MG63 (cell line): ENCODE measurements around the gene LDLRAD4. TPM values are rescaled to one million over a fixed set of nuclear protein-coding genes. Genes with fewer than 3 reads are reported as not detected.

ENCODE experiments used
- DNase-seq: peaks from one replicate; pipeline ENCODE4 v3.0.0-alpha.2; 2020
- H3K27me3 ChIP-seq: fragments of 250-450 bp; sonication (Bioruptor Pico); 2 replicates; pipeline ENCODE4 v1.5.1; 2020; ENCODE audit warnings: mild to moderate bottlenecking, moderate library complexity
- H3K36me3 ChIP-seq: fragments of 250-450 bp; sonication (Bioruptor Pico); 2 replicates; pipeline ENCODE4 v1.5.1; 2020; ENCODE audit warnings: mild to moderate bottlenecking, moderate library complexity
- H3K4me3 ChIP-seq: fragments of 250-450 bp; sonication (Bioruptor Pico); 2 replicates; pipeline ENCODE4 v1.5.1; 2020; ENCODE audit warnings: mild to moderate bottlenecking, moderate library complexity
- H3K9me3 ChIP-seq: fragments of 250-450 bp; sonication (Bioruptor Pico); 2 replicates; pipeline ENCODE4 v1.5.1; 2020; ENCODE audit warnings: mild to moderate bottlenecking, moderate library complexity
- total RNA-seq: library from RNA; depleted of rRNA; stranded (reverse); fragments of >200 nt; shearing (Covaris generic); gene quantifications from 2 replicates; pipeline ENCODE4 v1.2.3, GENCODE V29; 2014; ENCODE audit warnings: low replicate concordance

LDLRAD4 gene
- total RNA-seq, 1 experiment from 2014 or later, result 0.36 TPM

DNA sequence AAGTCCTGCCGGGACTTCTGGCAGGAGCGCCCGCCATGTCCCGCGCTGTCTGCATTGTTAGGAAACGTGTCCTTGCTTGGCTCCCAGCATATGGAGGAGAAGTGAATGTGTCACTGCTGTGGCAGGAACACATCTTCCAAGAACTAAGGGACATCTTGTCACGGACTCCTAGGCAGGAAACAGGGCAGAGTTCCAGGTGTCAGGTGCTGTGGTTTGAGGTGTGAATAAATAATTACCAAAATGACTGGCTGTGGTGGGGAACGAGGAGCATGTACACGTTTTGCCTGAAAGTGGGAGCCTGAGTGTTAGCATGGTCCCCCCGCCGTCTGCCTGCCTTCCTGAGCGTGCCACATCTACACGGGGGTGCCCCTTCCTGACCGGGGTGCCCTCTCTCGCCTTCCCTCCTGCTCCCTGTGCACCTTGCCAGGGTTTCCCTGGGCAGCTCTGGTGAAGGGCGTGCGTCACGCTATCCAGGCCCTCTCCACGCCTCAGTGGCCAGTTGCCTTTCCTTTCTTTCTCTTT lies 237.5 kb downstream of the LDLRAD4 start:
- Histone ChIP-seq H3K36me3 (no peaks in the 10 kb centered on the region), H3K4me3 (no peak overlapping the region), H3K9me3 (no peaks in the 10 kb centered on the region), H3K27me3 (no peaks in the 10 kb centered on the region)
- DNase-seq, result no peak

DNA sequence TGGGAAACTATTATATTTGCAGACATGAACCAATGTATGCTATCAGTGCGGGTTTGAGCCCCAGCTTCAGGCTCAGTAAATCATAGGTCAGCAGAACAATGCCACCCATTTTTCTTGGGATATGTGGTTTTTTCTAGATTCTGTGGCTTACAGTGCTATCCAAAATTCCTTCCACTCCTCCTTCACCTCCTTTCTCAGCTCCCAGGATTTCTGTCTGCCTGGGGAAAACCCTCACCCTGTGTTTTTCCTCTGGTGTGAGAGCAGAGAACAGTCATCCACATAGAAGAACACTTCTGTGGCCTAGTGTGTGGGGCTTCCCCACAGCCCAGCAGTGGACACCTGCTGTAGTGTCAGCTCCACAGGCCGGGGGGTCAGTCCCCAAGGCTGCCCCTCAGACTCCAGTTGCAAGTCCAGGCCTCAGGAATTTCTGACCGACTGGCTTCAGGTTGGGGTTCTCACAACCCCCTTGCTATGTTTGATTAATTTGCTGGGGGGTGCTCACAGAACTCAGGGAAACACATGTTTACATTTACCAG lies 238.2 kb downstream of the LDLRAD4 start:
- H3K4me3 ChIP-seq, result no peak overlapping the region
- H3K36me3 ChIP-seq, result no peaks in the 10 kb centered on the region
- H3K27me3 ChIP-seq, result no peaks in the 10 kb centered on the region
- no peak for DNase-seq
- H3K9me3 ChIP-seq, result no peaks in the 10 kb centered on the region

DNA sequence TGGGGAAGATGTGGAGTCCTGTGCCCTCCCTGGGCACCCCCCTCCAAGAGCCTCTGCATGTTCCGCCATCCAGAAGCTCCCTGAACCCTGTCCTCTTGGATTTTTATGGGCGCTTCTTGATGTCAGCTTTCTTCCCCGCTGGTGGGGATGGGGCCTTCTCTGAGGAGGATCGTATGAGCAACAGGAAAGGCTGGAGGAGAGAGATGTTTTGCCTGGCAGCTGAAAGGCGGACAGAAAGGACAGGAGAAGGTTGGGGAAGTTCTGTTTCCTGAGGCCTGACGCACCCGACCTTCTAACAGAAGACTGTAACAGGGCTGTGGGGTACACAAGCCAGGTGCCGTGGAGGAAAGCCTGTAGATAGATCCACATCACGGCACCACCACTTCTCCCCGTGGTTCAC lies 238.8 kb downstream of the LDLRAD4 start:
- Histone ChIP-seq H3K27me3 (no peaks in the 10 kb centered on the region), H3K9me3 (no peaks in the 10 kb centered on the region), H3K4me3 (no peak overlapping the region), H3K36me3 (no peaks in the 10 kb centered on the region)
- no peak for DNase-seq

DNA sequence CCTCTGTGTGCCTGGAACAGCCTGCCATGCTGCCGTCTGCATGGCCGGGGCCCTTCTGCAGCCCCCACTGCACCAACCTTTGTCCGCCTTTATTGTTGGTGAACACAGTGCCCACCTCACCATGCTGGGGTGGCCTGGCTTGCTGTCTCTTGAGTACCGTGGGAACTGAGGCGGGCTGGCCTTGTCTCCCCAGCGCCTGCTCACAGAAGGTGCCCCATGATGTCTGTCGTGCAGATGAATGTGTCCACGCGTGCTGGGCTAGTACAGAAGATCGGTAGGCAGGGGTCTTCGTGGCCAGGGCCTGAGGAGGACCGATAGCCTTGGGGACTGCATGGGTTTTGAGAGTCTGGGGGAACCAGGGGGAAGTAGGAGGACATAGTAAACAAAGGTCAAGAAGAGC lies 242.4 kb downstream of the LDLRAD4 start:
- no peaks in the 10 kb centered on the region for H3K36me3 ChIP-seq
- DNase-seq, result no peak
- no peaks in the 10 kb centered on the region for H3K9me3 ChIP-seq
- H3K27me3 ChIP-seq, result no peaks in the 10 kb centered on the region
- no peak overlapping the region for H3K4me3 ChIP-seq

DNA sequence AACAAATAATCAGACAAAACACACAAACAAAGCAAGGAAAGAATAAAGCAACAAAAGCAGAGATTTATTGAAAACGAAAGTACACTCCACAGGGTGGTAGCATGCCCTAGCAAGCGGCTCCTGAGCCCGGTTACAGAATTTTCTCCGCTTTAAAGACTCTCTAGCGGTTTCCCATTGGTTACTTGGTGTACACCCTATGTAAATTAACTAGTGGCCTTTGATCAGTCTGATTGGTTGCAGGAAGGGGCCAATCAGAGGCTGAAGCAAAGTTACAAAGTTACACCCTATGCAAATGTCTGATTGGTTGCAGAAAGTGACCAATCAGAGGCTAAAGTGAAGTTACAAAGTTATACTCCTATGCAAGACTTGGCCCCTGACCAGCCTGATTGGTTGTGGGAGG lies 242.9 kb downstream of the LDLRAD4 start:
- H3K9me3 ChIP-seq, result no peaks in the 10 kb centered on the region
- no peak overlapping the region for H3K4me3 ChIP-seq
- H3K36me3 ChIP-seq, result no peaks in the 10 kb centered on the region
- no peaks in the 10 kb centered on the region for H3K27me3 ChIP-seq
- DNase-seq, result no peak

DNA sequence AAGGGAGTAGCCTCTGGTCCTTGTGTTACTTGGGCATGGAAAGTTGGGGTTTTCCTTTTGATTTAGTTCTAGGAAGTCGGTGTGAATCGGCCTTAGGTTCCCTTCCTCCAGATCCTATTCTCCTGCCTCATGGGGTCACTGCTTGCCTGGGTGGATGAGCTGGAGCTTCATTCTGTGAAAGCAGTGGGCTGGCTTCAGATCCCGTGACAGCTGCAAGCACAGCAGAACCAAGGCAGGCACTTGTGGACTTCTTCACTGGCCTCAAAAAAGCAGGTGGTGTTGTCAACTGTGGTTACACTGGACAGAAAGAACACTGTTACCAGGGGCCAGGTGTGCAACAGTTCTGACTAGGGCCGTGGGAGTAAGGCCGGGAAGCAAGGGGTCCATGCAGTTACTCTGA lies 243.4 kb downstream of the LDLRAD4 start:
- H3K9me3 ChIP-seq, result no peaks in the 10 kb centered on the region
- no peak overlapping the region for H3K4me3 ChIP-seq
- no peaks in the 10 kb centered on the region for H3K36me3 ChIP-seq
- DNase-seq, result no peak
- H3K27me3 ChIP-seq, result no peaks in the 10 kb centered on the region

DNA sequence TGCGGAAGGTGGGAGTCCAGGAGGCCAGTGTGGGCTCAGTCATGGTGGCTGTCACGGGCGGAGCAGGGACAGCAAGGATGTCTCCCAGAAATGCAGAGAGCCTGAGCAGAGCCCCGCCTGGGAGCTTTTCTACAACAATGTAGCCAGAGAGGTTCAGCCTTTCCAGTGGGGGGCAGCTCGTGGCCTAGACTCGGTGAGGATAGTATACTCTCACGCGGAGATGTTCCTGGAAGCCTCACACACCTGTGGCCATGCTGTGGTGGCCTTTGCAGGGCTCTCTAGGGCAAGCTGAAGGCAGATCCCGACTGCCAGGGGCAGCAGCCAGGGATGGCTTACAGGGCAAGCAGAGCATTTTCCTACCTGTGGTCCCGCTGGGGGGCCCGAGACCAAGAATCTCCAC lies 244.1 kb downstream of the LDLRAD4 start:
- DNase-seq, result no peak
- Histone ChIP-seq H3K4me3 (no peak overlapping the region), H3K9me3 (no peaks in the 10 kb centered on the region), H3K27me3 (no peaks in the 10 kb centered on the region), H3K36me3 (no peaks in the 10 kb centered on the region)

DNA sequence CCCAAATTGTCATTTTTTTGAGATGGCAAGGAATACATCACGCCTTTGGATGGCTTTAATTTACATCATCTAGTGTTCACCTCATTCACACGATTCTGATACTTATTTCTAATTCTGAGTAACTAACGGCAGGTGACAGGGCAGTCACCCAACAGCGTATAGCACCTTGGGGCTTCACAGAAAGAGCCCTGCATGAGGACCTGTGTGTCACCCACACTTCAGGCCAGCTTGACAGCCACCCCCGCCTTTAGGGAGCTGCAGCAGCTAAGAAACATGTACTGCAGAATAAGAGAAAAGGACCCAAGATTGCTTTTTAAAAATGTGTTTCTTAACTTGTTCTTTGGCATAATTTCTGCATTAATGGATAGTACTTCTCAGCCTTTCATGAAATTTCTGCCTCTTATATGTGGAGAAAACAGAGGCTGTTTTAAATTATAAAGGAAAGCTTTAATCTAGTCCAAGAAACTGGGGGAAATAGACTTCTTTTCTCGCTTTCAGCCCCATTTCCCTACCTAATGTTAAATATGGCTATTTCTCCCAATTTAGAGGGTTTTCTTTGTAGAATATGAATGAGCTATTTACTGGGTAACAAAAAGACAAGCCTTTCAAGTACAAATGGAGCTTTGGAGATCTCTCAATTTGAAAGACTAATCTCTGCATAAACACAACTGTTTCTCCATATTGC lies 245.1 kb downstream of the LDLRAD4 start:
- Histone ChIP-seq H3K27me3 (no peaks in the 10 kb centered on the region), H3K9me3 (no peaks in the 10 kb centered on the region), H3K4me3 (no peak overlapping the region)

DNA sequence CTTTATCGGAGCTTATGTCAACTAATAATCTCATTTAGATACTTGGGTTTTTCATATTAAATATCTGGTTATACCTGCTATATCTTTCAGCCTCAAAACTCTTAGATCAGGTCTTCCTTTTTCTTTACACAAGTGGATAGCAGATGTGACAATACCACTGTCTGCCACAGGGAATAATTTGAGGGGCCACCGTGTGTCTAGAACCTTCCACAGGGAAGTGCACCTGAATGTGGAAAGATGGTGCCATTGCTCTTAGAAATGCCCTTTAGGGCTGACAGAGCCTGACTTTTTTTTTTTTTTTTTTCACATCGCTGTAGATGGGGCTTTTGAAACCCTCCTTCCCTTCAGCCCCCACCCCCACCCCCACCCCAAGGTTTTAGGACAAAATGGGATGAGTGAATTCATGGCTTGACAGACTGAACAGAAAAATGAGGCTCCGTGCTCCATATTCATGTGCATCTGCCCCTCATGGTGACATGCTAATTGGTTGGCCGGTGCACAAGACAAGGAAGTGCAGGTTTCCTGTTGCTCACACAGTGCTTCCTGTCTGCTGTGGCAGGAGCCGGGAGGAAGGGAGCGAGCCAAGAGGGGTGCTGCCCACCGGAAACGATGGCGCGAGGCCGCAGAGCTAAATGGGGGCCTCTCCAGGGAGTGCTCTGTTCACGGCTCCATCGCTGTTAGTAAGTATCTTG lies 246.0 kb downstream of the LDLRAD4 start:
- peak; percentile 17 for DNase-seq
- no peaks in the 10 kb centered on the region for H3K27me3 ChIP-seq
- H3K36me3 ChIP-seq, result no peaks in the 10 kb centered on the region
- no peak overlapping the region for H3K4me3 ChIP-seq
- 0 out of 2 replicates have a peak, but pooled peaks cover 2% of the 10 kb centered on the region for H3K9me3 ChIP-seq

More for the DNA sequence above, 245.1 kb downstream of the LDLRAD4 start:
- no peak for DNase-seq
- H3K36me3 ChIP-seq, result no peaks in the 10 kb centered on the region

DNA sequence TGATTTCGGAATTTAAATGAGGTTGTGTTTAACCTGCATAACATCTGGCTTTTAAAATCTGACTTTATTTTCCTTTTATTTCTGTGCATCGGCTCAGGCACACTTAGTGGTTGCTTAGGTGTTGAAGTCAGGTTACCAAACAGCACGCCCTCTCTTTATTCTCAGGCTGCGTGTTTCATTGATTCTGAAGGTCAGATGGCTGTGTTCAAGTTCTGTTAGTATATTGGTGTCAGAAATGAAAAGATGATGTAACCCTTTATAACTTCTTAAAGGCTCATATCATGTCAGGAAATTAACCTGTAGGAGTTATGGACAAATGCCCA lies 246.5 kb downstream of the LDLRAD4 start:
- Histone ChIP-seq H3K9me3 (0 out of 2 replicates have a peak, but pooled peaks cover 2% of the 10 kb centered on the region), H3K4me3 (no peak overlapping the region), H3K27me3 (no peaks in the 10 kb centered on the region), H3K36me3 (no peaks in the 10 kb centered on the region)
- DNase-seq, result no peak

DNA sequence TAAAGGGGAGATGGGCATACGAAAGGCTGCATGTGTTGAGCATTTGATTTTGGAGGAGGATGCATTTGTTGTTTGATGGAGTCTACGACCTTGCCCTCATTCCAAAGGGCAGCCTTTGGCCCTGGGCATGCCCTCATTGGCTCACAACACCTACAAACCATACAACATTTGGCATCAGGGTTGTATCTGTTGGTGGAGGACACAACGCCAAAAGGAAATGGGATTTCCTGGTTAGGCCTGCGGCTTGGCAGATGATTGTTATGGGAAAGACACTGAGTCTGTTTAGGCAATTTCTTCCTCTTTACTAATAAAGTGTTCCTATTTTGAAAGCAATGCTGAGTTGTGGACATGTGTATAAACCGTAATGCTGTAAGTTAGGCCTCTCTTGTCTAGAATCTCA lies 246.9 kb downstream of the LDLRAD4 start:
- H3K9me3 ChIP-seq, result 0 out of 2 replicates have a peak, but pooled peaks cover 2% of the 10 kb centered on the region

DNA sequence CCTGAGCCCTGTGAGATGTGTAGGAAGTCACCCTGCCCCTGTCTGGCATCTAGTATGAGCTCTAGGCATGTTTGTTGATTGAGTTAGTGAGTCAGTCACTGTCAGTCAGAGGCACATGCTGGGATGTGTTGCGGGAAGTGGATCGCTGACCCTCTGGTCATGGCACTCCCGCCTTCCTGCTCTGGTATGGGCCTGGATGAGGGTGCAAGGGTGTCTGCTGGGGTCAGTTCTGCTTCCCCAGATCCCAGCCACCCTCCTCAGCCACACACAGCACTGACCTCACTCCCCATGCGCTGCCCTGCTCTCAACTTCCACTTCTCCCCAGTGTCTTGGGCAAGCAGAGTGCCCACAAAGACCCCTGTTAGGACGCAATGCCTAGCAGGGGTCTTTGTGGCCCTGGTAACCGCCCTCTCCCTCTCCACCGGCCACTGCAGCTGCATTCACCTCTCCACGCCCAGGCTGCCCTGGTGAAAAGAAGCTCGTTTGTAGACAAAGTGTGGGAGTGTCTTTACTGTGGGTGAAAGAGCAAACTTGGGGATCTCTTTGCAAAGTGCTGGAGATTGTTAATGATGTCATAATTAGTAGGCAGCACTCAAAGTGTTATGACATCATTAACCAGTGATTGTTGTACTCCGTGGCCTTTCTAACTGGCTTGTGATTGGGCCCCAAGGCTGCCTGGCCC lies 252.1 kb downstream of the LDLRAD4 start:
- H3K27me3 ChIP-seq, result no peaks in the 10 kb centered on the region
- no peak for DNase-seq
- H3K4me3 ChIP-seq, result no peak overlapping the region
- H3K9me3 ChIP-seq, result 0 out of 2 replicates have a peak, but pooled peaks cover 2% of the 10 kb centered on the region
- H3K36me3 ChIP-seq, result no peaks in the 10 kb centered on the region

More for the DNA sequence above, 246.9 kb downstream of the LDLRAD4 start:
- no peaks in the 10 kb centered on the region for H3K27me3 ChIP-seq
- no peak overlapping the region for H3K4me3 ChIP-seq
- H3K36me3 ChIP-seq, result no peaks in the 10 kb centered on the region
- DNase-seq, result peak; percentile 40

DNA sequence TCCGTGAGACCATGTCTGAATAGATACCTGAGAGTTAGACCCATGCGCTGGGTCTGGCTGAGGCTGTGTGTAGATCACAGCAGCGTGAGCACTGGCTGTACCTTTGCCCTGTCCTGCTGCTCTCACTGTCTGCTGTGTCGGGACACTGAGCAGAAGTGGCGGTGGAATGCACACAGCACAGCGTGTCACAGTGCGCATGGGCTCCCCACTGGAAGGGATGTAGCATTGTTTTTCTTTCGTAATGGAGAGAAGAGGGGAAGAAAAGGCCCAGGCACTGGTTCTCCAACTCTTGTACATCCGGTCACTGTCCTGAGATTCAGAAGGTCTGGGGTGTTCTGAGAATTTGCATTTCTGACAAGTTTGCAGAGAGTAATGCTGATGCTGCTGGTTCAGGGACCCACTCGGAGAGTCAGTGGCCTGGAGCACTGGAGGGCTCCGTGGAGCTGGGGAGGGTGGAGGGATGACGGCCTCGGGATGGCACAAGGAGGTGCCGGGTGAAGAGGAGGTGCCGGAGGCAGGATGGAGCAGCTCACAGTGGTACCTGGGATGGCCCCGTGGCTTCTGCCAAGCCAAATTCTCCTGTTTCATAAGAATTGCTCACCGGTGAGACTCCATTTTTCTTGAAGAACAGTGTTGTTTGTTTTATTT lies 252.8 kb downstream of the LDLRAD4 start:
- H3K4me3 ChIP-seq, result no peak overlapping the region
- no peak for DNase-seq
- 0 out of 2 replicates have a peak, but pooled peaks cover 2% of the 10 kb centered on the region for H3K9me3 ChIP-seq
- no peaks in the 10 kb centered on the region for H3K27me3 ChIP-seq
- no peaks in the 10 kb centered on the region for H3K36me3 ChIP-seq

DNA sequence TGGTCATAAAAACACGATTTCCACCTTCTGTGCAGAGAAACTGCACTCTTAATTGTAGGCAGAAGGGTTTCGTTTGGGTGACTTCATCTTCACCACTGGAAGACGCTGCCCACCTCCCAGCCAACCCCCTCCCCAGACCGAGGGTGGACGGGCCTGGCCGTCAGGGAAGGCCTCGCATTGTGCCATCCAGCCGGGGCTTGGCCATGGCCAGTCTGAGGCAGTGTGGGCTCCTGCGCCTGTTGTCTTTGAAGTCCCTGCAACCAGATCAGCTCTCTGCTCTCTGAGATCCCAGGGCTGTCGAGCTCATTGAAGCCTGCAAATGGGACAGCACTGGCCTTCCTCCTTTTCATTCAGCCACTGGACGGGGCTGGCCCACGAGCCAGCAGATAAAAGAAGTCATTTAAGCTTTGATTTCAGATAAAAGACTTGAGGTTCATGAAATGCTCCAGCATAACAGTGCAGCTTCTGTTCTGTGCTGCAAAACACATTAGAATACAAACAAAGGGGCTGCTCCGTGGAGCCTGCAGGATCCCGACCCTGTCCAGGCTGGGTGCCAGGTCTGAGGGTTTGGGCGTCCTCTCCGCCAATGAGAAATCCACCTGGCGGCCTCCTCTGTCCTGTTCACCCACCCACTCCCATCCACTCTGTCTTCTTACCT lies 253.5 kb downstream of the LDLRAD4 start:
- 0 out of 2 replicates have a peak, but pooled peaks cover 2% of the 10 kb centered on the region for H3K9me3 ChIP-seq
- DNase-seq, result no peak
- H3K36me3 ChIP-seq, result no peaks in the 10 kb centered on the region
- H3K27me3 ChIP-seq, result no peaks in the 10 kb centered on the region
- H3K4me3 ChIP-seq, result no peak overlapping the region

DNA sequence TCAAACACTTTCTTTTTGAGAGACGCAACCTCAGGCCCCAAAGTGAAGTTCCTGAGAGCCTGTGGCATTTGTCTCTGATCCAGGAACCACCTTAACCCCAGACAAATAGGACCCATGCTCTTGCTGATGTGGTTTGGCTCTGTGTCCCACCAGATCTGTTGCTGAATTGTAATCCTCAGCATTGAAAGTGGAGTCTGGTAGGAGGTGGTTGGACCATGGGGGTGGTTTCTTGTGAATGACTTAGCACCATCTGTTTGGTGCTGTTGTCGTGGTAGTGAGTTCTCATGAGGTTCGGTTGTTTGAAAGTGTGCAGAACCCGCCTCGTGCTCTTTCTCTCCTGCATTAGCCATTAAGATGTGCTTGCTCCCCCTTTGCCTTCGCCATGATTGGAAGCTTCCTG lies 255.2 kb downstream of the LDLRAD4 start:
- Histone ChIP-seq H3K9me3 (0 out of 2 replicates have a peak, but pooled peaks cover 2% of the 10 kb centered on the region), H3K4me3 (no peak overlapping the region), H3K27me3 (no peaks in the 10 kb centered on the region), H3K36me3 (no peaks in the 10 kb centered on the region)
- DNase-seq, result no peak

DNA sequence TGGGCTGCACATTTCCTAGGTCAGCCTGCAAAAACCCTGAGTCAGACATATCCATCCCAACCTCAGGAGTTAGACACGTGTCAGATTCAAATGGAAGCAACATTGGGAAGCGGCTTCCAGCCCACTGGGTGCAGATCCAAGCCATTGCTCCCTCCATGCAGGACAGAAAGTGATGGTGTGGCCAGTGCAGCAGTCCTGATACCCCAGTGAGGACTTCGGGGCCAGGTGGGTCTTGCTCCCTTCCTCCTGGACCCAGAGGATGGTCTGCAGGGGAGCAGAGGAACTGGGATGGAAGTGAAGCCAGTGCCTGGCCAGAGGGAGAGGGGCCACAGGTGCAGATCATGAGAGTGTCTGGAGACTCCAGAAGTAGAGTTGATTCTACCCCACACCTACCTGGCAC lies 255.8 kb downstream of the LDLRAD4 start:
- Histone ChIP-seq H3K27me3 (no peaks in the 10 kb centered on the region), H3K36me3 (no peaks in the 10 kb centered on the region), H3K9me3 (0 out of 2 replicates have a peak, but pooled peaks cover under 1% of the 10 kb centered on the region), H3K4me3 (no peak overlapping the region)
- no peak for DNase-seq
